ENCODE data around the gene TMEM131. TPM values are rescaled to one million over a fixed set of nuclear protein-coding genes. Genes with fewer than 3 reads are reported as not detected.

TMEM131 gene
- total and polyA plus RNA-seq, 2 of the 8 experiments (the other 6 are each of a cell fraction or from before 2014, with no cell fraction given), result 9.7 to 22.9 TPM

DNA sequence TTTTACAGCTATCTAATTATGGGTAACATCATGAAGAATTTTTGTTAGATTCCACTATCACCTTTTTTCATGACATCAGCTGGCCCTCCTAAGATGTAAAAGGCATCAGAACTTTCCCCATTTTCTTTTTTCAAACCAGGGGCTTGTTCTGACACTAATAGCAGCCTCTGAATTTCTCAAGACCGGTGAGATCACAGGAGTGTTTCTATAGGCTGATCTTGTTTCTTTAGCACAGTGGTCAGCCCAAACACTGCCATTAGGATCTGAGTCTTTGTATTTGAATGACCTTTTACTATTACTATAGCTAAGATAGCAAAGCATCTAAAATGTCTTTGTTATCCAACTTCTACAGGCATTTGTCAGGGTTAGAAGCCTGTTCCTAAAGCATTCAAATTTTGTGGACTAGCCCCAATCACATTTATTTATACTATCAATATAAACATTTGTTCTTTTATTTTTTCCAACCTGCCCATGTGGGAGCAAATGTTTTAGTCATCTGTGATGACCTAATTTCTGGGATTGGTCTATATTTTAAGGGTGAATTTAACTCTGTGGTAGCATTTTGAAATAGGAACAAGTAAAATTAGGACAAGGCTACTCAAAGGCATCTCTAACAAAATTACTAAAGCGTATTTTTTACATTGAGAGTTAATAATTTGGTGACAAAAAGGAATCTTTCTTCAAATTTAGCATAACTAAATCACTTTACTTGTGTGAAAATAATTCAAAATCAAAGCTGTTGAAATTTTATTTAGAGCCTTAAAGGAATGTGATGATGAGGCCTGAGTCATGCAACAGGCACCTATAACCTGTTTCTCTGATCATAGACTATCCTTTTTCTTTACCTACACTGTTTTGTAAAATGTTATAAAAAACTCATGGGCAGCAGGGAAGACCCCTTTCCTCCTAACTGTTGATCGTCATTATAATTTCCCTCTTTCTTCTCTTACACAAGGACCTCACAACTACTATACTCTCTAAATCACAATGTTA, 243.1 kb downstream of the TMEM131 start (continued):
- no peak for TF ChIP-seq EP300 (IDR thresholded peaks at IDR 0.05; ENCODE audit: borderline replicate concordance in 1 of 2, low read depth in 2 of 2, low read length in 2 of 2)
- TF ChIP-seq GABPA (IDR thresholded peaks at IDR 0.05; ENCODE audit: borderline replicate concordance, insufficient read depth, low read length), result no peak
- no peak for TF ChIP-seq SIX5 (IDR thresholded peaks at IDR 0.05; ENCODE audit: low read depth, low read length)
- no peak for TF ChIP-seq MAFK (IDR thresholded peaks at IDR 0.05; ENCODE audit: low read depth, low read length)
- no peak for TF ChIP-seq ATF2 (IDR thresholded peaks at IDR 0.05; ENCODE audit: low read length)
- TF ChIP-seq CTBP2 (IDR thresholded peaks at IDR 0.05; ENCODE audit: borderline replicate concordance, insufficient read depth, insufficient read length, low read length), result no peak
- TF ChIP-seq BRCA1 (IDR thresholded peaks at IDR 0.05; ENCODE audit: low read depth, low read length), result no peak
- TF ChIP-seq TCF12 (IDR thresholded peaks at IDR 0.05; ENCODE audit: low read depth, low read length), result no peak
- TF ChIP-seq, protein P1, sequence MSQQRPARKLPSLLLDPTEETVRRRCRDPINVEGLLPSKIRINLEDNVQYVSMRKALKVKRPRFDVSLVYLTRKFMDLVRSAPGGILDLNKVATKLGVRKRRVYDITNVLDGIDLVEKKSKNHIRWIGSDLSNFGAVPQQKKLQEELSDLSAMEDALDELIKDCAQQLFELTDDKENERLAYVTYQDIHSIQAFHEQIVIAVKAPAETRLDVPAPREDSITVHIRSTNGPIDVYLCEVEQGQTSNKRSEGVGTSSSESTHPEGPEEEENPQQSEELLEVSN (IDR thresholded peaks at IDR 0.05), result no peak
- no peak for TF ChIP-seq RFX5 (IDR thresholded peaks at IDR 0.05; ENCODE audit: borderline replicate concordance, low read depth, low read length)

Measured in H1 (cell line).